GM19324 (cell line): ENCODE measurements around the gene CELA2A.
"Not testable (repeated sequence)": the region's sequence is repeated elsewhere in the genome, so short reads cannot be mapped to it uniquely, and the experiment has no call there.

Experiments
- ATAC-seq: cut with Tn5 transposase; IDR thresholded peaks from one replicate; pipeline ENCODE4 v1.9.1; 2021; ENCODE audit warnings: mild to moderate bottlenecking, moderate library complexity; ENCODE audit not compliant: unreplicated experiment, low FRiP score

The CELA2A gene

GRCh38 chr1:15463926-15464322 lies 7.4 kb downstream of the CELA2A start:
- not testable (repeated sequence) for ATAC-seq

DNA sequence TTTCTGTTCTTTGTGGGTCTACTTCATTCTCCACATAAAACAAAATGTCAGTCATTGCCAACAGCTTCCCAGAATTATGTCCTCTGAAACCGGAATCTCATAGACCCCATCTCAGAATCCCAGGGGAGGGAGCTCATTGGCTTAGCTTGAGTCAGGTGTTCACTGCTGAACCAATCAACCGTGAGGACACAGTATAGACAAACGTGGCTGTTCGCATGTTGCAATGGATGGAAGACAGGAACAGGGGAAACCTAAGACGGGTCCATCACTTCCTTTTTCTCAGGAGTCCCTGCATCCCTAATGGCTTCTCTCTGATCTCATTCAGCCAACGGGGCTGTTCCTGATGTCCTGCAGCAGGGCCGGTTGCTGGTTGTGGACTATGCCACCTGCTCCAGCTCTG lies 9.1 kb downstream of the CELA2A start:
- no peak for ATAC-seq

DNA sequence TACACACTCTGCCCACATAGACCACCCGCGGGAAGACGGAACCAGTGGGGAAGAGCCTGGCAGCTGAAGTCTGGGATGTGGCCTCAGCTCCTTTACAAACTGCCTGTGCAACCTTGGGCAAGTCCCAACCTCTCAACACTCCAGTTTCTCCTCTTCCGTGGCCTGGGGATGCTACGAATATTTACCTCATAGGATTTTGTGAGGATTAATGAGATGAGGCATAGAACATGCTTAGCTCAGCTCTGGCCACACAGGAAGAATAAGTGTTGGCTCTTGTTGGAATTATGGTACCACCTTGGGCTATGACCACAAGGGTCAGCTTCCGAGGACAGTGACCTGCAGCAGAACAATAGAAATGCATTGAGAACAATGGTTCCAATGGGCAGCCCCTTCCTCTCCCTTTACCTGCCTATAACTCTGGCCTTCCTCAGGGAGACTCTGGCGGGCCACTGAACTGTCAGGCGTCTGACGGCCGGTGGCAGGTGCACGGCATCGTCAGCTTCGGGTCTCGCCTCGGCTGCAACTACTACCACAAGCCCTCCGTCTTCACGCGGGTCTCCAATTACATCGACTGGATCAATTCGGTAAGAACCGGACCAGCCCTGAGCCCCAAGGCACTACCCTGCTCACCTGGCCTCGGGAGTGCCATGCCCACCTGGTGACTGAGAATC lies 10.6 kb downstream of the CELA2A start:
- not testable (repeated sequence) for ATAC-seq

DNA sequence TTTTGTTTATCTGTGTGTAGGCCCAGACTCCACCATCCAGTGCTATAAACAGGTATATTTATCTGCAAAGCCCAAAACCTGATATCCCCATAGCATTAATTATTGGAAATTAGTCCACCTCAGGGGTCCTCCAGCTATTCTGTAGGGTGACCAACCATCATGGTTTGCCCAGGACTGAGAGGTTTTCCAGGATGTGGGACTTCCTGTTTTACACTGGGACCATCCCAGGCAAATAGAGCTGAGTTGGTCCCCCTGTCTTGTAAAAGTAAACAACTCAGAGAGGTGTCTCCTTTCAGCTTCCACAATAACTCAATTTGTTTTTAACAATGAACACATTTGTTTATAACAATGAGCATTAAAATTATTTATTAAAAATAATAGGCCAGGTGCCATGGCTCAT lies 11.6 kb downstream of the CELA2A start:
- ATAC-seq: no peak

DNA sequence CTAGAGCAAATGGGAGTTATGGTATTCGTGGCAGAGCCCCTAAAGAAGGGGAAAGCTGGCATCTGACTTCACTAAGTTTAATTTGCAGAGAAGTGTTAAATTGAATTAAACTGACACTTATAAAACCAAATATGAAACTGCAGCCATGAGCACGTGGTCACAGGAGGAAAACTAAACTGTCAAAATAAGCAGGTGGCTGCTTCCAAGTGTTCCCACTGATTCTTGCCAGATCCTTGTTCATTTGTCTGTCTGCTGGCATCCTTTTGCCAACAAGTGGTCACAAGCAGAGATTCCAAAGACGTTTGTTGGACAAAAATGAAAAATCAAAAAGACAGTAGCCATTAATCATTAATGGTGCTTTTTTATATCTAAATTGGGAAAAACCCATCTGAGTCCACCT lies 12.8 kb downstream of the CELA2A start:
- ATAC-seq: no peak

DNA sequence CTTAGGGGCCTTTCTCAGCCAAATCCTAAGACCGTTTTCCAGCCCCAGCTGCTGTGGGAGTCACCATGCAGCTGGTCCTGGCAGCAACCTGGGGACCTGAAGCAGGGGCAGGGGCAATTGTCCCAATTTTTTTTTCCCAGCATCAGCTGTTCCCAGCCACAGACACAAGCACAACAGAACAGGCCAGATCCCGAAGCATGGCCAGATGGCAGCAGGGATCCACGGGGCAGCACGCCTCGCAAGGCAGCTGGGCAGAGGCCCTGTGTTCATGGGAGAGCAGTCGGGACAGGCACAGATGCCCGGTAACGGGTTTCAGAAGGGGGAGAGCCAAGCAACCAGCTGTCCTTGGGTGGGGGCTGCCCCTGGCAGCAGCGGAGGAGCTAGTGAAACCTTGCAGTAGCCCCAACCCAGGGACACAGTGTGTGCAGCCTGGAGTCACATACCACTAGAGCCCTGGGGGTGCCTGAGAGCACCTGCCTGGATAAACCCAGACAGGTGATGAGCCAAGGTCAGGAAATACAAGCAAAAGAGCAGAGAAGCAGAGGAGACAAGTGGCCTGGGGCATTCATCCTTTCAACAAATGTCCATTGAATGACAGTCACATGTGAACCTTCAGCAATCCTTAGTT lies 13.4 kb downstream of the CELA2A start:
- not testable (repeated sequence) for ATAC-seq

DNA sequence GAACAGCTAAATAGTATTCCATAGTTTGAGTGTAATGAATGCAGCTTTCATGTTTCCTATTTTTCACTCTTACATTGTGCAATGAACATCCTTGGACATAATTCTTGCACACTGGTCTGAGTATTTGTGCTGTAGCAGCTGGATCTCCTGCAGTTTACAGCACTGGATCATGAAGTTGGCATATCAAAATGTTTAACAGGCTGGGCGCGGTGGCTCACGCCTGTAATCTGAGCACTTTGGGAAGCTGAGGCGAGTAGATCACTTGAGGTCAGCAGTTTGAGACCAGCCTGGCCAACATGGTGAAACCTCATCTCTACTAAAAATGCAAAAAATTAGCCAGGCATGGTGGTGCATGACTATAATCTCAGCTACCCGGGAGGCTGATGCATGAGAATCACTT lies 14.5 kb downstream of the CELA2A start:
- not testable (repeated sequence) for ATAC-seq

DNA sequence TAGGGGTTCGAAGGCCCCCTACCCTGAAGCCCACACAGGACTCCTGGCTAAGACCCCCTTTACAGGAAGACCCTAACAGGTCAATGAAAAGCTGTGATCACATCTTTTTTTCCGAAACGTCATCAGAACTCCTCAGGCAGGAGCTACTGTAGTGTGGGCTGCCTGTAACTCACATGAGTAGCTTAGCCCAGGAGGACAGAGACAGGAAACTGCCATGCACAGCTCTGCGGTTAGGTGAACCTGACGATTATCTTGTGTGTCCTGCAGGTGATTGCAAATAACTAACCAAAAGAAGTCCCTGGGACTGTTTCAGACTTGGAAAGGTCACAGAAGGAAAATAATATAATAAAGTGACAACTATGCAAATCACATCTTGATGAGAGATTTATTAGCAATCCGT lies 15.2 kb downstream of the CELA2A start:
- ATAC-seq: not testable (repeated sequence)

DNA sequence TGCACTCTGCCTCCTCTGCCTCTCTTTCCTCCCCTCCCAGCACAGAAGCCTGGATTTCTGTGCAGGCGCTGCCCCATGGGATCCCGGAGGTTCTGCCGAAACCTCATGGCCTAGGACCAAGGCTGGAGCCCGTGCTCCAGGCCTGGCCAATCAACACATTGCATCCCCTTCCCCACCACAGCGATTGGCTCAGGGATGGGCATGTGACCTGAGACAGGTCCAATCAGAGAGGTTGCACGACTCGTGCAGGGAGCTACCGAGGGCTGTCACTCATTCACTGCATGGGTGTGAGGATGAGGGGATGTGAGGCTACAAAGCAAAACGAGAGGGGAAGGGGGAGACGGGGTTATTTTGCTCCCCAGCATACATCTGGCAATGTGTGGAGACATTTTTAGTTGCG lies 16.1 kb downstream of the CELA2A start:
- ATAC-seq: no peak

DNA sequence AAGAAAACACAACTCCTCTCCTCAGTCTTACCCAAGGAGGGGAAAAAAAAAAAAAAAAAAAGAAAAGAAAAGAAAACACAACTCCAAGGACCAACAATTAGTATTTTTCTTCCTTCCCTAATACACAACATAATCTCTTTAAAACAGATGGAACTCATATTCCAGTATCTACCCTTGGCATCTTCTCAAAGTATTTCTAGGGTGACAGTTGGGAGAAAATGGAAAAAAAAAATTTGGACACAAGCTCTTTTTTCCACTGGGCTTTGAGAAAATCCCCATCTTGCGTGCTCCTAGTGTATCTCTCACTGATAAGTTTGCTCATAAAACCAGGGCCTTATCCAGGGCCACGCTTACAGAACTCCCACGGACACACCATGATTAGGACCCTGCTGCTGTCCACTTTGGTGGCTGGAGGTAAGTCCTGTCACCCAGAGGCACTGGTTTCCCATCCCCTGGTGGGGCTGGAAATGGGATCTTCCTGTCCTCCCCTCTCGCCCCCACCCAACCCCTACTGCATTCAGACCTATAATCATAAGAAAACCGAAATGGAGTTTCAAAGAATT lies 19.3 kb downstream of the CELA2A start, which contains the start of gene CELA2B:
CELA2B (plus strand) TSS at position 353 of the 563 bp plus-strand sequence; CDS start at position 375, 22 bp downstream.
- no peak for ATAC-seq

GRCh38 chr1:15476927-15477326 lies 20.4 kb downstream of the CELA2A start:
- no peak for ATAC-seq

DNA sequence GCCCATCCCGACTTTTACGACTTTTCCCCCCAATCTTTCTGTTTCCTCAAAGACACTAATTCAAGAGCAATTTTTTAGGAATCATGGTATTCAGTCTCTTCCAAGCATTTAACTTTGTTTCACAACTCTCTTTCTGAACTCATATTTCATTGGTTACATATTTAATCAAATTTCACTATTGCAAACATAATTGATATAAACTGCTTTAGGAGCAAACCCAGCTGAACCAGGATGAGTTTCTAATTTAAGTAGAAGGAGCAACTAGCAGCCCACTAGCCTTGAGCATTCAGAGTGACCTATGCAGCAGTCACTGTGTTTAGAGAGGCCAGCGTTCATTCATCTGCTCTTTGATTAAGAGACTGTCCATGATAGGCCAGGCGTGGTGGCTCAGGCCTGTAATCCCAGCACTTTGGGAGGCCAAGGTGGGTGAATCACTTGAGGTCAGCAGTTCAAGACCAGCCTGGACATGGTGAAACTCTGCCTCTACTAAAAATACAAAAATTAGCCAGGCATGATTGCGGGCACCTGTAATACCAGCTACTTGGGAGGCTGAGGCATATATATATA lies 21.2 kb downstream of the CELA2A start:
- no peak for ATAC-seq

DNA sequence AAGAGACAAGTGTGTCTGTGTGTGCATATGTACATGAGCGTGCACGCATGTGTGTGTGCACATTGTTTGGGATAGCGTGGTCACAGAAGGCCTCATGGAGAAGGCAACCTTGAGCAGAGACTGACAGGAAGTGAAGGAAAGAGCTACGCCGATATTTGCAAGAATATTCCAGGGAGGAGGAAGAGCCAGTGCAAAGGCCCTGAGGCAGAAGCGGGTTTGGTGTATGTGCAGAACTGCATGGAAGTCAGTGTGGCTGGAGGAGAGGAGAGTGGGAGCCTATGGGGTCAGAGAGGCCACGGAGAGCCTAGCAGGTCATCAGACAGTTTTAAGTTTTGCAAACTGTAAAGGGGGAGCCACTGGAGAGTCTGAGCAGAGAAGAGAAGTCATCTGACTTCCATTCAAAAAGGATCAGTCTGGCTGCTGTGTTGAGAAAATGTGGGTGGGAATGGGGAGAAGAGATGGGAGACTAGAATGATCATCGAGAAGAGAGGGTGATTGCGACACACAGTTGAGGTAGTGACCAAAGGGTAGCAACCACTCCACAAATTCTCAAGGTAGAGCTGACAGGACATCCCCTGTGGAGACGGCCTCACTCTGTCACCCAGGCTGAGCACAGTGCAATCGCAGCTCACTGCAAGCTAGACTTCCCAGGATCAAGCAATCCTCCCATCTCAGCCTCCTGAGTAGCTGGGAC lies 23.3 kb downstream of the CELA2A start:
- no peak for ATAC-seq

DNA sequence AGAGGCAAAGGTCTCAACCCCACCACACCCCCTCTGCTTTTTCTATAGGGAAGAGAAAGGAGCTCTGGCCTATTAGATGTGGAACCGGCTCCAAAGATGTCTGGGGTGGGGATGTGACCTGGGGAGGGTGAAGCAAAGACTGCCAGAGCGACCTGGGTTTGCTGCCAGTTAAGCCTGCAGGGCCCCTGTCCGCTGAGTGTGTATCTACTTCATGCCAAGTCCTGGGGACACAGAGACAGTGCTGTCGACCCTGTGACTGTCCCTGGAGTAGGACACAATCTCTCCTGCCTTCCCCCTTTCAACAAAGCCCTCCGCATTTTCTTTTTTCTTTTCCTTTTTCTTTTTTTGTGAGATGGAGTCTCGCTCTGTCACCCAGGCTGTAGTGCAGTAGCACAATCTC lies 25.9 kb downstream of the CELA2A start:
- not testable (repeated sequence) for ATAC-seq

GRCh38 chr1:15482983-15483543 lies 26.5 kb downstream of the CELA2A start:
- not testable (repeated sequence) for ATAC-seq

DNA sequence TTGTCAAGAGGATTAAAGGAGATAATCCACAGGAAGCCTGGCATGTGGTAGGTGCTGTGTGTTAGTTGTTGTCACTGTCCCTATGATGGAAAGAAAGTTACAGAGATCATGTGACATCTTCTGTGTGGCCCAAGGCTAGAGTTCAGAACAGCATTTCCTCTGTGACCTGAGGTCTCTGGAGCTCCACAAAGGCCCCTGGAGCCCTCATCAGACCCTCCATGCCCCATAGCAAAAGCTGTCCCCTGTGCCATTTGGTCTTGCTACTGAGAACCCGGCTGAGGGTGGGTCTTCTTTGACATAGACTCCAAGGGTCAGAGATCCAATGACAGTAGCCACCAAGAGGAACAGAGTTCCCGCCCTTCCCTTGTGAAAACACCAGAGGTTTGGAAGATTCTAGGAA lies 27.4 kb downstream of the CELA2A start:
- ATAC-seq: no peak

DNA sequence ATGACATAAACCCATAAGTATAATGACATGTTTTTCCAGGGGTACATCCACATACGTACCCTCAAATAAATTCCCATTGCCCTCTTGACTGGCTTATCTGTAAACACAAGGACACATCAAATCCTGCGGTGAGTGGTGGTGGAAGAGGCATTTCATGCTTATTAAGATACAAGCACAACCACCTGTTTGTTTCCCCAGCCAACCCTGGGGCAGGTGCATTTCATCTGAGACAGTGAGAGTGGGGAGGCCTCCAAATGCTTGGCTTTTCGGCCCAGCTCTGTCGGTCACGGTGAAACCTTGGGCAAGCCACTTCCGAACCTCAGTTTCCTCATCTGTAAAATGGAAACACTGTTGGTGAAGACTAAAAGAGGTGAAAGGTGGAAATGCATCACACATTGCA lies 27.9 kb downstream of the CELA2A start:
- ATAC-seq: not testable (repeated sequence)

GRCh38 chr1:15485636-15486035 lies 29.1 kb downstream of the CELA2A start:
- no peak for ATAC-seq

DNA sequence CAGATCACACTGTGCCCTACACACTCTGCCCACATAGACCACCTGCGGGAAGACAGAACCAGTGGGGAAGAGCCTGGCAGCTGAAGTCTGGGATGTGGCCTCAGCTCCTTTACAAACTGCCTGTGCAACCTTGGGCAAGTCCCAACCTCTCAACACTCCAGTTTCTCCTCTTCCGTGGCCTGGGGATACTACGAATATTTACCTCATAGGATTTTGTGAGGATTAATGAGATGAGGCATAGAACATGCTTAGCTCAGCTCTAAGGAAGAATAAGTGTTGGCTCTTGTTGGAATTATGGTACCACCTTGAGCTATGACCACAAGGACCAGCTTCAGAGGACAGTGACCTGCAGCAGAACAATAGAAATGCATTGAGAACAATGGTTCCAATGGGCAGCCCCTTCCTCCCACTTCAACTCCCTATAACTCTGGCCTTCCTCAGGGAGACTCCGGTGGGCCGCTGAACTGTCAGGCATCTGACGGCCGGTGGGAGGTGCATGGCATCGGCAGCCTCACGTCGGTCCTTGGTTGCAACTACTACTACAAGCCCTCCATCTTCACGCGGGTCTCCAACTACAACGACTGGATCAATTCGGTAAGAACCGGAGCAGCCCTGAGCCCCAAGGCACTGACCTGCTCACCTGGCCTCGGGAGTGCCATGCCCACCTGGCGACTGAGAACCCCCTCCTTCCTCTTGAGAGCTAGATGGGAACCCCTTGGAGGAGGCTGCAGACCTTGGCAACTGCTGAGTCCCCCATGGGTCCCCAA lies 30.5 kb downstream of the CELA2A start:
- not testable (repeated sequence) for ATAC-seq

- no peak for ATAC-seq
These were observed 31.8 kb downstream of the CELA2A start for GRCh38 chr1:15488371-15488770.
